HG03565 (cell line): ENCODE data around the gene ZNF524.
A peak's percentile ranks its signal among the peaks of the same experiment; 100 is the strongest.

ENCODE experiments used
- ATAC-seq: cut with Tn5 transposase; IDR thresholded peaks from one replicate; pipeline ENCODE4 v1.9.1; 2021; ENCODE audit warnings: mild to moderate bottlenecking, moderate library complexity; ENCODE audit not compliant: unreplicated experiment

Gene ZNF524

DNA sequence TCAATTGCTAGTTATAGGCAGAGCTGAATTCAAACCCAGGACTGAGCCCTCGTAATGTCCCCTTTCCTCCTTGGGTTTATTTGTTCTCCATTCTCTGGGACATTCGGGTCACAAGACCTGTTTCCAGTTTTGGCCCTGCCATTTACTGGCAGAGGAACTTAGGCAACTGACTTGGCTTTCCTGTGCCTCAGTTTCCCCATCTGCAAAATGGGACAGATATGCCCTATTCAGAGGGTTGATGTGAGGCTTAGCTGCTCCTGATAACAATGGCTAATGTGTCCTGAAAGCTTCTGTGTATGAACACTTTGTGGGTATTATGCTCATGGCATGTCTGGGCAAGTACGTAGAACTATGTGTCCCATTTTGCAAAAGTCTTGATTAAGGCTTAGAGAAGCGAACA is 996 bp downstream of the ZNF524 start:
- no peak for ATAC-seq

- no peak for ATAC-seq
These were observed 2.3 kb downstream of the ZNF524 start for GRCh38 chr19:55602104-55603001.

DNA sequence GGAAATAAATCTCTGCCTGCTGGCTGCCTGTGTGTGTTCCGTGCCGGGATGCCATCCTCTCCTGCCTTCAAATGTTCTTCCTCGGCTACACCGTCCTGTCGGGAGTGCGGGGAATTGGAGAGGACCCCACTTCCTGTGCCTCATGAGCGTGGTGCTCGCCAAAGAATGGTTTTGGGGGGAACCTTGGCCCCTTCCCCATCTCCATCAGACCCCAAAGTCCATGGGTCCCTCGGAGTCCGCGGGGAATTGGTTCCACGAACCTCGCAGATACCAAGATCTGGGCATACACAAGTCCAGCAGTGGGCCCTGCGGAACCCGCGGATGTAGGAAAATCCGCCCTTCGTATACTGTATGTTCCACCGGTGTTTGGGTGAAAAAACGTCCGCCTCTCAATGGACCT is 3.0 kb downstream of the ZNF524 start:
- no peak for ATAC-seq

DNA sequence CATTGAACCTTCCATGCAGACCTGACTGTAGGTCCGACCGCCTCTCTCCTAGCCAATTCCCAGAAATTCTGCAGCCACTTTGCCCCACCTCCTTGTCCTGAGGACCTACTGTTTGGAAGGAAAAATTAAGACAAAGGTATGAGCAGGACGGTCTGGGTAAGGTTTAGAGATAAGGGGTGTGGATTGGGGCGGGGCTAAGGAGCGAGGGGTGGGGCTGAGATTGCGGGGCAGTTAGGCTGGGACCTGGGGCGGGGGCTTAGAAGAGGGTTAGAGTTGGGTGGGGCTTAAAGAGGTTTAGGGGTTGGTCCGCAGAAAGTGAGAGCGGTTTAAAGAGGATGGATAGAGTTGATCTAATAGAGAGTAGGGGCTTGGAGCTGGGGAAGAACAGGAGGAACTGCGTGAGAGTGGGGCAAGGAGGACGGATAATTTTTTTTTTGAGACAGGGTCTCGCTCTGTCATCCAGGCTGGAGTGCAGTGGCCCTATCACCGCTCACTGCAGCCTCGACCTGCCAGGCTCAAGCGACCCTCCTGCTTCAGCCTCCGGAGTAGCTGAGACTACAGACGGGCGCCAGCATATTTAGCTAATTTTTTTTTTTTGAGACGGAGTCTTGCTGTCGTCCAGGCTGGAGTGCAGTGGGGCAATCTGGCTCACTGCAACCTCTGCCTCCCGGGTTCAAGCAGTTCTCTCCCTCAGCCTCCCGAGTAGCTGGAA is 3.6 kb downstream of the ZNF524 start:
- ATAC-seq: no peak

DNA sequence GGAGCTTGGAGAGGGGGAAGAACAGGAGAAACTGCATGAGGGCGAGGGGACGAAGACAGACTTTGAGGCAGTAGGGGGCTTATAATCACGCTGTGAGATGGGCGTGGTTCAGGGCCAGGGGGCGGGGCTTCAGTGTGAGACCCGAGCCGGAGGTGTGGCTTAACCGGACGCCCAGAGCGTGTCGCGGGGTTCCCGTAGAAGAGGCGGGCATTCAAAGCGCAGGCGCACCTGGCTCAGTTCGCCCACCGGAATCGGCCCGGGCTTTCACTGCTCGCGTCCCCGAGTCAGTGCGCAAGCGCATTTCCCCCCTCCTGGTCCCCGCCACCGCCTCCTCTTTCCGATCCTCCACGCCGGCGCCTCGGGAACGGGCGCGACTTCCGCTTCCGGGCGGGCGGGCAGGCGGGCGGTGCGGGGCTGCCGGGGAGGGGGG is 5.1 kb downstream of the ZNF524 start:
- peak; percentile 51 for ATAC-seq

DNA sequence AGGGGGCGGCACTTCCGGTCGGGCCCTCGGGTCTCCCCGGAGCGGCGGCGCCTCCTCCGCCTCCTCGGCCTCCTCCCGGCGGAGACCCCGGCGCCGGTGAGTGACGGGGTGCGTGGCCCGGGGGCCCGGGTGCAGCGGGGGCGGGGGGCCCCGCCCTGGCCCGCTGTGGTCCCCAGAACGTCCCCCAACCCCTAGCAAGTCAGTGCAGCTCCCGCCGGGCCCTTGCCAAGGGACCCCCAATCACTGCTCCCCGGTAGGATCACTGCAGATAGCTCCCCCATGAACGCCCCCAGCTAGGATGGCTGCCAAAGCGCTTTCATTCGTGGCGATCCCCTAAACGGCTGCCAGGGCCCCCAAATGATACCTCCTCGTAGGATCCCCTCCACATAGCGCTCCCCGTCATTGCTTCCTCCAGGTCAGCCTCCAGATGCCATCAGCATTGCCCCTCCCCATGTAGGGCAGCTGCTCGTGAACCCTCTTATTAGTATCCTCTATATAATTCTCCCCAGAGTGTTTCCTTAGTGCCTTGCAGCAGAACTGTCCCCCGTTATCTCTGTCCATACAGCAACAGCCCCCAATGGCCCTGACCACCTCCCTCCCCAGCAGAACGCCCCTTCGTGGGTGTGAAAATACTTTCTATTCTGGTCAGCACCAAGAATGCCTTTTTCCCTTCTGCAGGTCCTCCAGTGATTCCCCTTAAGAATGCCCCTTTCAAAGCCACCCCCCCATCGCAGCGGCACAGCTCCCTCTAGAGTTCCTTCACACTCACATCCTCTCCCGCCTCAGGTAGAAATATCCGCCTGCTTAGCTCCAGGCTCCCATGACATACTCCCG is 5.8 kb downstream of the ZNF524 start, which contains the start of gene ZNF865:
ZNF865 (plus strand) TSS at position 11 of the 834 bp plus-strand sequence. CDS start 7,972 bp downstream, outside the sequence.
- ATAC-seq: no peak

DNA sequence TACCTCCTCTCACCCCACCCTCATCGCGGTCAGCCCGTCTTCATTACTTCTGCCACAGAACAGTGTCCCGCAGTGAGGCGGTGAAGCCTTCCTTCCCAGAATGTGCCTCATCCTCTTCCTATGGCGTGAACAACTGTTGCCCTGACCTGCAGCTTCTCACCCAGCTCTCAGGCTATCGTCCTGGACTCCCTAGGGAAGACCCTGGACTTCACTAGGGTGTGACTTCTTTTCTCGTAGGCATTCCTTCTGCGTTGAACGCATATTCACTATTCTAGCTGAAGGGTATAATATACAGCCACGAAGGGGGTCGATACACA is 6.3 kb downstream of the ZNF524 start:
- no peak for ATAC-seq

- no peak for ATAC-seq
These were observed 6.7 kb downstream of the ZNF524 start for GRCh38 chr19:55606817-55607216.

- ATAC-seq: no peak
These were observed 9.2 kb downstream of the ZNF524 start for GRCh38 chr19:55609326-55609725.

DNA sequence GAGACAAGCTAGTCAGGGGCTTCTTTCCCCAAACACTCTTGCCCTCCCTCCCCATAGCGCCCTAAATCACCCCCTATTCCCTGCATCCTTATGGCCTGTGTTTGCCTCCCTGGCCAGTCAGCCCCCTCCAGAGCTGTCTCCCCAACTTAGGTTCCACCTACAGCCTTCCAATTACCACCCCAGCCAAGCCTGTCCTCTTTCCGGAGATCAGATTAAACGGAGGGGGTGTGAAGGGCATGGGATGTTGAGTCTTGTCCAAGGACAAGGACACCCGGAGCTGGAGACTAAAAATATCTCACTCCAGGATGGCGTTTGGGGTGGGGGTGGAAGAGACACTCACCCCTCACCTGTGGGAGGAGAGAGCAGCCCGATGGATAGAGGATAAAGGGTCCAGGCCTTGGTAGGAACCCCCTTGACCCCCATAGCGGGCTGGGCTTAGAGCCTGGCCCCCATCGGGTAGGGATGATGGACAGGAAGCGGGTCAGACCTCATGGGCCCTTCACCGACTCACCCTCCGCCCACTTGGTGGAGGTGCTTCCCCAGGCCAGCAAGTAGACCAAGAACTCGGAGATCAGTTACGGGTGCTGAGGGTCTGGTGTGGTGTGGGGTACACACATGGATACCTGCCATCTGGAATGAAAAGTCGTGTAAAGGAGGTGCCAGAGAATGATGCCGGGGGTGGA is 11.4 kb downstream of the ZNF524 start:
- no peak for ATAC-seq

- no peak for ATAC-seq
These were observed 12.0 kb downstream of the ZNF524 start for GRCh38 chr19:55611983-55612645.

DNA sequence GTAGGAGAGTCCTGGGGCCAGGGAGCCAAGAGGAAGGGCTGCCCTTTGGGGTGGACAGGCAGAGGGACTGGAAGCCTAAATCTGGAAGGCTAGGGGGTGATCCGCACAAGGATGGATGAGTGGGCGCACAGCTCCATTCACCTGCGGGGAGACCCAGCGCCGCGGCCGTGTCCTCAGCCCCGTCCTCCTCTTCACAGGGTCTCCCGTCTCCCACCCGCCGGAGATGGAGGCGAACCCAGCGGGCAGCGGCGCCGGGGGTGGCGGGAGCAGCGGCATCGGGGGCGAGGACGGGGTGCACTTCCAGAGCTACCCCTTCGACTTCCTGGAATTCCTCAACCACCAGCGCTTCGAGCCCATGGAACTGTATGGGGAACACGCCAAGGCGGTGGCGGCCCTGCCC is 13.3 kb downstream of the ZNF524 start:
- no peak for ATAC-seq

DNA sequence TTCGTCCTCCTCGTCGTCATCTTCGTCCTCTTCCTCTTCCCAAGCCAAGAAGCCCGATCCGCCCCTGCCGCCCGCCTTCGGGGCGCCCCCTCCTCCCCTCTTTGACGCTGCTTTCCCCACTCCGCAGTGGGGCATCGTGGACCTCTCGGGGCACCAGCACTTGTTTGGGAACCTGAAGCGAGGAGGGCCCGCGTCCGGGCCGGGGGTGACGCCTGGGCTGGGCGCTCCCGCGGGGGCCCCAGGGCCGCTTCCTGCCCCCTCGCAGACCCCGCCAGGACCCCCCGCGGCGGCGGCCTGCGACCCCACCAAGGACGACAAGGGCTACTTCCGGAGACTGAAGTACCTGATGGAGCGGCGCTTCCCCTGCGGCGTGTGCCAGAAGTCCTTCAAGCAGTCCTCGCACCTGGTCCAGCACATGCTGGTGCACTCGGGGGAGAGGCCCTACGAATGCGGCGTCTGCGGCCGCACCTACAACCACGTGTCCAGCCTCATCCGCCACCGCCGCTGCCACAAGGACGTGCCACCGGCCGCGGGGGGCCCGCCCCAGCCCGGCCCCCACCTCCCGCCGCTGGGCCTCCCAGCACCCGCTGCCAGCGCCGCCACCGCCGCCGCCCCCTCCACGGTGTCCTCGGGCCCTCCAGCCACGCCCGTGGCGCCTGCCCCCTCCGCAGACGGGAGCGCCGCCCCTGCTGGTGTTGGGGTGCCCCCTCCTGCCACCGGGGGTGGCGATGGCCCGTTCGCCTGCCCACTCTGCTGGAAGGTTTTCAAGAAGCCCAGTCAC is 14.0 kb downstream of the ZNF524 start:
- ATAC-seq: no peak

DNA sequence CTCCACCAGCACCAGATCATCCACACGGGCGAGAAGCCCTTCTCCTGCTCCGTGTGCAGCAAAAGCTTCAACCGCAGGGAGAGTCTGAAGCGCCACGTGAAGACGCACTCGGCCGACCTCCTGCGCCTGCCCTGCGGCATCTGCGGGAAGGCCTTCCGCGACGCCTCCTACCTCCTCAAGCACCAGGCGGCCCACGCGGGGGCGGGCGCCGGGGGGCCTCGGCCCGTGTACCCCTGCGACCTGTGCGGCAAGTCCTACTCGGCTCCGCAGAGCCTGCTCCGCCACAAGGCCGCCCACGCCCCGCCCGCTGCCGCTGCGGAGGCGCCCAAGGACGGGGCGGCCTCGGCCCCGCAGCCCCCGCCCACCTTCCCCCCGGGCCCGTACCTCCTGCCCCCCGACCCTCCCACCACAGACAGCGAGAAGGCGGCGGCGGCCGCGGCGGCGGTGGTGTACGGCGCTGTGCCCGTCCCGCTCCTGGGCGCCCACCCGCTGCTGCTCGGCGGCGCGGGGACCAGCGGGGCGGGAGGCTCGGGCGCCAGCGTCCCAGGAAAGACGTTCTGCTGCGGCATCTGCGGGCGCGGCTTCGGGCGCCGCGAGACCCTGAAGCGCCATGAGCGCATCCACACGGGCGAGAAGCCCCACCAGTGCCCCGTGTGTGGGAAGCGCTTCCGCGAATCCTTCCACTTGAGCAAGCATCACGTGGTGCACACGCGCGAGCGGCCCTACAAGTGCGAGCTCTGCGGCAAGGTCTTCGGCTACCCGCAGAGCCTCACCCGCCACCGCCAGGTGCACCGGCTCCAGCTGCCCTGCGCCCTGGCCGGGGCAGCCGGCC is 14.8 kb downstream of the ZNF524 start:
- ATAC-seq: no peak

- no peak for ATAC-seq
These were observed 15.7 kb downstream of the ZNF524 start for GRCh38 chr19:55615543-55616394.

- ATAC-seq: no peak
These were observed 16.3 kb downstream of the ZNF524 start for GRCh38 chr19:55616395-55616875.

DNA sequence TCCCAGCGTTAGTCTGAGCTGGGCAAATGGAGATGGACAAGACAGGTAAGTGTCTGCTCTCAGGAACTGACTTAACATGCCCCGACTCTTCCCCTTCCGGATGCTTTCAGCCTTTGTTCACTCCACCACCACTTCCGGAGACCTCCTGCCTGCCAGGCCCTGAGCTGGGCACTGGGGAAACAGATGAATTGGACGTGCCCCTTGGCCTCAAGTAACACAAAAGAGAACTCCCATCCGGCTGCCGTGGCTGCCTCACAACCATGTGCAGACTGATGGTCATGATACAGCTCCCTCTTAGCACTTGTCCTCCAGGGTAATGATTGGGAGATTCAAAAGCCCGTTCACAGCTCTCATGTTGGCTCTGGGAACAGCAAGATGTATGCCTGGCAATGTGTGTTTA is 17.3 kb downstream of the ZNF524 start:
- ATAC-seq: no peak
